GM19239 (cell line): ENCODE measurements around the gene APBA2.
A peak's percentile ranks its signal among the peaks of the same experiment; 100 is the strongest.
"Not testable (repeated sequence)": the region's sequence is repeated elsewhere in the genome, so short reads cannot be mapped to it uniquely, and the experiment has no call there.

Source experiments
- DNase-seq: peaks from one replicate; pipeline ENCODE4 v3.0.0; 2011; ENCODE audit warnings: low spot score; ENCODE audit not compliant: insufficient read length
- FAIRE-seq: peaks from 2 replicates; lab custom pipeline; 2011; peaks lifted over from hg19 to GRCh38; lab: Jason Lieb, UNC

The APBA2 gene

DNA sequence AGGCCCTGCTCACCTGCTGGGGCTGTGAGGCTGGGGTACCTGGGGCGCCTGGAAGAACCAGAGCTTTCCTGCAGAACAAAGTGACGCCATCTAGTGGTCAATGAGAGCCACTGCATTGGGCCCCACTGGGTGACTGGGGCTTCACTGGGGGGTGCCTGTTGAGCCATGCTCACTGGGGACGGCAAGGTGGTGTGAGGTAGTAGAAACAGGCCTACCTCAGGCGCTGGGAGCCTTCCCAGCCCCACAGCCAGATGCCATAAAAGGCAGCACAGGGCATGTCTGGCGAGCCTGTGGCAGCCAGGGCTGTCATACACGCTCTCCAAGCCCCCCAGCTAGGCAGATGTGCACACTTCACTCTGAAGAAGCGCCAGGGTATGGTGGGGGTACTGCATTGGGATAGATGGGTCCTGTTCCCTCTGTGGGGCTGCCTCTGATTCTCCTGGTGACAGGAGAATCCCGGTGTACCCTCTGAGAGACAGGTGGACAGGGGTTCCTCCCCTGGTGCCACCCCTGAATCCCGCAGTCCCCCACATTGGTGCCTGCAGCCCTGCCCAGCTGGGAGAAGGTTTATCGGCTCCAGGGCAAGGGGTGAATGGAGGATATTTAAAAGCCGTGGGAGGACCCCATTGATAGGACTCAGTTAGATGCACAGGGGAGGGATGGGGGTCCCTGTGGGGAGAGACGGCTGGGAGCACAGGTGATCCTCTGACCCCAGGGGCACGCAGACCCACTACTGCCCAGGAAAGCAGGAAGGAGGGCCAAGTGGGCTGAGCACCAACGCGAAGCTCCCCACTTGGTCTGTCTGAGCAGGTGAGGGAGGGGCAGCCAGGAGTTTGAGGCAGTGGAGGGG lies 205.1 kb downstream of the APBA2 start:
- no peak for FAIRE-seq
- no peak for DNase-seq

DNA sequence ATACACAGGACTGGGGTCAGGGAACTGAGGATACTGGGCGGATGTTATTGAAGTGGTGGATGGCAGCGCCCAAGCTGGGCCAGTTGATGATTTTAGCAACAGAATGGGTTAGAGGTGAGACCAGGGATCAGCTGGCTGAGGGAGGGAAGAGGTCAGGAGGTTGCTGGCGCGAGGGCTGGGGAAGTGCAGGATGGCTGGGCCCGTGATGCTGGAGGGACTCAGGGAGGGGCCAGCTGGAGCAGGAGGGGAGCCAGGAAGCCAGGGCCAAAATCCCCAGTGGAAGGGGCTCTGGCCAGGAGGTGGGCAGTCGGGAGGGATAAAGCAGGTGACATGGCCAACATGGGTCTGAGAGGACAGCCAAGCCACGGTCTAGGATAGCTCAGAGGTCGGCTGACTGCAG lies 205.9 kb downstream of the APBA2 start:
- FAIRE-seq (no peak), DNase-seq (no peak)

DNA sequence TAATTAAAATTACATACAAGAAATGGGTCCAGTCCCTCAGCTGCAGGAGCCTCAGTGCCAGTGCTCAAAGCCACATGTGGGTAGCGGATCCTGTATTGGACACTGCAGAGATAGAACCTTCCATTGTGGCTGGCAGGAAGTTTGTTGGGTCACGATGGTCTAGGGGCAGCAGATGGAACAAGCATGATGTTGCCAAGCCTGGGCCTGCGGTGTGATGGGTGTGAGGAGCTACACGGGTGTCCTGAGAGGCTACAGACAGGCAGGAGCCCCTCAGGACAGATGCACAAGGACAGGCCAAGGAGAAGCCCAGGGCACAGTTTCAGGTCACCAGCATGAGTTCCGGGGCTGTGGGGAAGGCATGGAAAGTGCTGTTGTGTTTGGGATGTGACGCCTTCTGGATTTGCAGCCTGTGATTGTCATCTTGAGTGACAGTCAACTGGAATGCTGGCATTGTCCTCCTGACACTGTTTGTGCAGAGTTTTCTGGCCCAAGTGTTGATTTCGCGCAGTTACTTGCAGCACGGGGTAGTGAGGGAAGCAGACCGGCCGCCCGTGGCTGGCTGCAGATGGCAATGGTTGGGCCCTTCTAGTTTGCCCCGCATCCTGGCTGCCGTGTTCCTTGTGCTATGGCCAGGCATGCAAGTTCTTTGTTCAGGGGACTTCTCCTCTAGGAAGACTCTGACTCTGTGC lies 206.7 kb downstream of the APBA2 start:
- DNase-seq (no peak), FAIRE-seq (no peak)

DNA sequence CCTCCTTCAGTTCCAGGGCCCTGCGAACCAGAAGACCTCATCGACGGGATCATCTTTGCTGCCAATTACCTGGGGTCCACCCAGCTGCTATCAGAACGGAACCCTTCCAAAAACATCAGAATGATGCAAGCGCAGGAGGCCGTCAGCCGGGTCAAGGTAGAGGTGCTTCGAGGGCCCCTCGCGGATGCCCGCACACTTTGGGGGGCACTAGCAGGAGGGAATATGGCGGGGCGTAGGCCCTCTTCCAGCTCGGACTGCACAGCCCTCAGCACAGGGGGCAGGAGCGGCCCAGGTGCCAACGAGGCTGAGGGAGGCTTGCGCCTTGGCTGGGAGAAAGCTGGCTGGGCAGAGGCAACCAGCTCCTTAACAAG lies 207.3 kb downstream of the APBA2 start:
- DNase-seq, result no peak
- FAIRE-seq, result no peak

DNA sequence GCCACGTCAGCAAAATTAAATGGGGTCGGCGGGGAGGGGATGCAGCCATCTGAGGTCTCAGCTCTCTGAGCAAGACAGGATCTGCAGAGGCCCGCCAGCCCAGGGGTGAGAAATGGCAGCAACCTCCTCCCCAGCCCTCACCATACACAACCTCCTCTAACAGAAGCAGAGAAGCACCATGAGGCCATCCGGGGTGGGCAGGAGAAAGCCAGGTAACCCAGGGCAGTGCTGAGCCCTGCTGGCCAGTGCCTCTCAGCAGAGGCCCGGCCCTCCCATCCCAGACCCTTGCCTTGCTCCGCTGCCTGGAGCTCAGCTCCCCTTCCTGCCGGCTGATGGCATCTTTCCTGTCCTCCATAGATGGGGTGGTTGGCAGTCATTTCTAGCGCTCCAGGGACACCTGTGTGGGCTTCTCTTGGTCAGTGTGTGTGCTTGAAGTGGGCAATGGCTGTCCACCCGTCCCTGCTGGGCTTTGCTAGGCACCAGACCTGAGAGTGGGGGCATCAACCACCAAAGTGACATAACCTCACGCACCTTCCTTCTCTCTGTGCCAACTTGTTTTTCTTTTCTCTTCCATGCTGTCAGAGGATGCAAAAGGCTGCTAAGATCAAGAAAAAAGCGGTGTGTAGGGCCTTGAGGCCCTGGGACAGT lies 208.0 kb downstream of the APBA2 start:
- FAIRE-seq (no peak), DNase-seq (no peak)

DNA sequence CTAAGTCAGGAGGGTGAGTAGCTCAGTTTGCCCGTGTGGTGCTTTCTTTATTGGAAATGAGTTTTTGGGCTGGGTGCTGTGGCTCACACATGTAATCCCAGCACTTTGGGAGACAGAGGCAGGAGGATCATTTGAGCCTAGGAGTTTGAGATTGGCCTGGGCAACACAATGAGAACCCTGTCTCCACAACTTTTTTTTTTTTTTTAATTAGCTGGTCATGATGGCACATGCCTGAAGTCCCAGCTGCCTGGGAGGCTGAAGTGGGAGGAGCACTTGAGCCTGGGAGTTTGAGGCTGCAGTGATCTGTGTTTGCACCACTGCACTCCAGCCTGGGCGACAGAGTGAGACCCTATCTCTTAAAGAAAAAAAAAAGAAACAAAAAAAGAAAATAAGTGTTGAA lies 208.9 kb downstream of the APBA2 start:
- no peak for FAIRE-seq
- no peak for DNase-seq

DNA sequence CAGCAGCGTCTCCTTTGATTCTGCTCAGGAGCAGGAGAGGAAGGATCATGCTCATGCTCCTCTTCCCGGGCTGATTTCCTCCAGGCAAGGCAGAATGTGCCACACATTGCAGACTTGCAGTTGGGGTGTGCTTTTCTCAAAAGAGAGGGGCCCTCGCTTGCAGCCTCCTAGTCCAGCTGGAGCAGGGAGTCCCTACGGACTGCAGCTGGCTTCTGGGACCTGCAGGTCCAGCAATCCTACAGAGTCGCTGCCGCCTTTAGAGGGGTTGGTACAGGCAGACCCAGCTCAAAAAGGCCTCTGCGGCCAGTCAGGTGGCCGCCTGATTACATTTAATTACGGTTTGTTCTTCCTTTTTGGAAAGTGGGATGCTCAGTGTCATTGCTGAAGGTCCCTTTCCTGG lies 210.0 kb downstream of the APBA2 start:
- DNase-seq, result no peak
- no peak for FAIRE-seq

DNA sequence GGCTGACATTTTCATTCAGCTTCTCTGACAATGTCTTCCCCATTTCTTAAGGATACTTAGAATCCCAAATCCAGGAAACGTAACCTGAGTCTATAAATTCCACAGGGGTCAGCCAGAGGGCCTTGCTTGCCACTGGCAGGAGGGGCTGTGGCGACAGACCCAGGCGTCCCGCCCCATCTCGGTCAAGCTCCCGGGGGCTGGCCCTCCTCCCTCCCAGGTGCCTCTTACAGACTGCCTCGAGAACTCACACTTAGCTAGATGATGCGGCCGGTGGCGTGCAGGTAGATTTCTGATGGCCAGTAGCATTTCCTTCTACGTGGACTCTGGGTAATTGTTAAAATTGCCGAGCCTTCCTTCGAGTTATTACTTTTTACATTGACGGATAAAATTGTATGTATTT lies 211.4 kb downstream of the APBA2 start:
- DNase-seq (no peak), FAIRE-seq (no peak)

DNA sequence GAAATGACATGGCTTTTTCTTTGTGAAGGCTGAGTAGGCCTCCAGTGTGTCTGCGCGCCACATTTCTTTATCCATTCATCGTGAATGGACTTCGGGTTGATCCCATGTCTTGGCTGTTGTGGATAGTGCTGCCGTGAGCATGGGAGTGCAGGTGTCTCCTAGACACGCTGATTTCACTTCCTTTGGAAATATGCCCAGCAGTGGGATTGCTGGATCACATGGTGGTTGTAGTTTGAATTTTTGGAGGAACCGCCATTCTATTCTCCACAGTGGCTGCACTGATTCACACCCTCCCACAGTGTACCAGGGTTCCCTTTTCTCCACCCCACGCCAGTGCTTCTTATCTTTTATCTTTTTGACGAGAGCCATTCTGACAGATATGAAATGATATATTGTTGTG lies 212.2 kb downstream of the APBA2 start:
- no peak for DNase-seq
- FAIRE-seq, result no peak

DNA sequence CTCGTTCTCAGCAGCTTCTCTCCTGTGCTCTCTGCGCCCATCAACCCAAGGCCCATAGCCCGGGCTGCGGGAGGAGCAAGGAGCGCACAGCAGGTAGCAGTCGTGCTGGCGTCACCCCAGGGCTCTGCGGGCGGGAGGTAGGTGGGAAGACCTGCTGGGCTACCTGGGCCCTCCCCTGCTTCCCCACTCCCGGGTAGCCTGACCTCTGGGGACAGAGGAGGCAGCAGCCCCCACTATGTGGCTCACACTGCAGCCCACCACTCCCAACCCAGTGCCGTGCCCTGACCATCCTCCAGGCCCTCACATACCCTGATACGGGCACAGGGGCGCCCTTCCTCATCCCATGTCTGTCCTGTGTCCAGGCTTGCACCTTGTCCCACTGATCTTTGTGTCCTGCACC lies 212.9 kb downstream of the APBA2 start:
- FAIRE-seq, result no peak
- DNase-seq, result no peak

DNA sequence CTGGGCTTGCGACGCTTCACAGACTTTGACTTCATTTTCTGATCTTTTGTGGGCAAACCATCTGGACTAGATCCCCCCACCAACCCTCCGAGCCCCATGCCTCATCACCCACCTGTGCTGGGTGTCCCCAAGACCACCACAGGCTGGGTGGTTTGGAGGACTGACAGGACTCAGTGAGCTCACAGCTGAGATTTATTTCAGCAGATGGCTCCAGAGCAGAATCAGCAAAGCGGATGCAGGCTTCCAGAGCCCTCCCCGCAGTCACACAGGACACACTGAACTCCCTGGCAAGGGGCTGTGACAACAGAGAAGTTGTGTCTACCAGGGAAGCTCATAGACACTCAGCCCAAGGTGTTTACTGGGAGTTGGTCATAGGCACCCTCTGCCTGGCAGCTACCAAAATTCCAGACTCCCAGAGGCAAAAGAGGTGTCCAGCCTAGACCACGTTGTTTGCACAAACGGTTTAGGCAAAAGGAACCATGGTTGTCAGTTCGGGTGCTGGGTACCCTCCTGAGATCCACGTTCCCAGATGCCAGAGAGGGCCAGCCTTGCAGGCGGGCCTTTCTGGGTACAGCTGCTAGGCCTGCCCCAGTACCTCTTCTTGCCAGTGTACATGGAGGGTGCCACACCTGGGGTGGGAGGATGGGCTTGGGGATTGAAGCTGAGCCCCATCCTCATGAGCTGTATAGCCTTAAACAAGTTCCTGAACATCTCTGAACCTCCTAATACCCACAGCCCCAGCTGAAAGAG lies 213.5 kb downstream of the APBA2 start:
- FAIRE-seq, result no peak
- no peak for DNase-seq

DNA sequence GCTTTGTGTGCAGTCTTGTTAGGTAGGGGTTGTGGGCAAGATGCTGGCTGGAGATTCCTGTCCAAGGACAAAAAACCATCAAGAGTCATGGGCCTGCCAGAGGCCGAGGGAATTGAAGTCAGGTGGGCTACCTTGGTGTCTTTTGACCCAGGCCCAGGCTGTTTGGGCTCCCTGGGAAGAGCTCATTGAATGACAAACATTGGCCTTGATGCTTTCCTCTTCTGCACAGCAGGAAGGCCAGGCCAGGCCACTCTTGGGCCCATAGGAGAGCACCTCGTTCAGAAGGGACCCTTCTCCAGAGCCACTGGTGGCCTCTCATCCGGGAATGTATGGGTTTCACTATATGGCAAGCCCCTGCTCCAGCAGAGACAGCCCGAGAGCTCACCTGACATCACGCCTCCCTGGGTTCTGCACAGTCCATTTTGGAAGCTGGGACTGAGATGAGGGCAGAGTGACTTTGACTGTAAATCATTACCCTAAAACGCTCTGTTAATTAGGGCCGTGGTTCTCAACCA lies 214.8 kb downstream of the APBA2 start:
- DNase-seq (no peak), FAIRE-seq (no peak)

DNA sequence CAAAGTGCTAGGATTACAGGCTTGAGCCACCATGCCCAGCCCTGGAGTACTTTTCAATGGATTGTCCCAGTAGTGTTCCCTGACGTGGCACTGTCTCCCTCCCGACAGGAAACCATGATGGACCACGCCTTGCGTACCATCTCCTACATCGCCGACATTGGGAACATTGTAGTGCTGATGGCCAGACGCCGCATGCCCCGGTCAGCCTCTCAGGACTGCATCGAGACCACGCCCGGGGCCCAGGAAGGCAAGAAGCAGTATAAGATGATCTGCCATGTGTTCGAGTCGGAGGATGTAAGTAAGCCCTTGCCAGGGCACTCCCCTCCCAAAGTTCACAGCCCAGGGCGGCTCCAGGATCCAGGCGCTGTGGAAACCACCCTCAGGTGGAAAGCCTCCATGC lies 215.7 kb downstream of the APBA2 start:
- DNase-seq (no peak), FAIRE-seq (no peak)

DNA sequence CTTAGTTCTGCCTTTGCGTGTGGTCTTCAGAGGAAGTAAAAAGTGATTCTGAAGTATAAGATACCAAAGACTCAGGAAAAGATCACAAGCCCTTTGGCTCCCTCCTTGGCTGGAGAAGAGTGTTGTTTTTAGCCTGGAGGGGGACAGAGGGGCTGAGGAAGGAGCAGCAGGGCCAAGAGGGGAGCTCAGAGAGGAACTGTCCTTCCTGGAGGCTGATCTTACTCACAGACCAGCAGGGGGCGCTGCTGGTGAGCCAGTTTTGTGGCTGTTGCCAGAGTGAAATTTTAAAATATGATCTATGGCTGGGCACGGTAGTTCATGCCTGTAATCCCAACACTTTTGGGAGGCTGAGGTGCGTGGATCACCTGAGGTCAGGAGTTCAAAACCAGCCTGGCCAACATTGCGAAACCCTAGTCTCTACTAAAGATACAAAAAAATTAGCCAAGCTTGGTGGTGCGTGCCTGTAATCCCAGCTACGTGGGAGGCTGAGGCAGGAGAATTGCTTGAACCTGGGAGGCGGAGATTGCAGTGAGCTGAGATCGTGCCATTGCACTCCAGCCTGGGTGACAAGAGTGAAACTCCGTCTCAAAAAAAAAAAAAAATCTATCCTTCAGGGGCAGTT lies 216.5 kb downstream of the APBA2 start:
- not testable (repeated sequence) for FAIRE-seq
- DNase-seq, result peak; percentile 65

DNA sequence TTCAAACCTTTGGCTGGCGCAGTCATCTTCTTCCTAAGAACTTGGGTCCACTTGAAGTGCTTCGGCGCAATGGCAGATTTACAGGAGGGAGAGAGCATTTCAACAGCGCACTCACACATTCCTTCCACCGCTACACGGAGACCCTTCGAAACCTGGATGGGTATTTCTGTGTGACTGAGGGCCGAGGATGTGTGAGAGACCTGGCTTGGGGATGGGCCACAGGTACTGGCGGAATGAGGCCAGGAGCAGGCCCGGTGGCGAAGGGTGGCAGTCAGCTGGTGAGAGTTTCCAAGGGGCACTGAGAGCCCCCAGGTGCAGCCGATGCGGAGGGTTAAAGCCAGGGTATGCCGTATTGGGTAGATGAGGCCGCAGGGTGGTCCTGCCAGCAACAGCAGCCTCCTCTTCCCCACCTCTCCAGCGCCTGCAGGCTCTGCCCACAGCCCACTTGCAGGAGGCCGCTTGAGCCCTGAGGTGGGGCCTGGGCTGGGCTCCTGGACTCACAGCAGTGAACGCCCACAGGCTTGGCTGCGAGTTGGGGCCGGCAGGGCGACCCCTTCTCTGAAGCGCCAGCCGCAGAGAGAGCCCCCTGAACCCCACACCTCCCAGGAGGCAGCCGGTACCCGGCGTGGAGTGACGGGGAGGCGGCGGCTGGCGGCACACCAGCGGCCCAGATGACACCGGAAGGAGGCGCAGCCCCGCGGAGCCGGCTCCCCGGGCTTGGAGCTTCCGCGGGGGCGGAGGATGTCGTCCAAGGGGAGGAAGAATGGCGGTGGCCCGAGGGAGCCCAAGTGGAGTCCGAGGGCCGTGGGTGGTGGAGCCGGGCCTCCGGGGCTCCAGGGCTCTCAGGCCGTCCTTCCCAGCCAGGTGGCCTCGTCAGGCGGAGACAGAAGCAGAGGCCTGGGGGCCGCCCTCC lies 217.4 kb downstream of the APBA2 start:
- no peak for FAIRE-seq
- DNase-seq, result no peak

DNA sequence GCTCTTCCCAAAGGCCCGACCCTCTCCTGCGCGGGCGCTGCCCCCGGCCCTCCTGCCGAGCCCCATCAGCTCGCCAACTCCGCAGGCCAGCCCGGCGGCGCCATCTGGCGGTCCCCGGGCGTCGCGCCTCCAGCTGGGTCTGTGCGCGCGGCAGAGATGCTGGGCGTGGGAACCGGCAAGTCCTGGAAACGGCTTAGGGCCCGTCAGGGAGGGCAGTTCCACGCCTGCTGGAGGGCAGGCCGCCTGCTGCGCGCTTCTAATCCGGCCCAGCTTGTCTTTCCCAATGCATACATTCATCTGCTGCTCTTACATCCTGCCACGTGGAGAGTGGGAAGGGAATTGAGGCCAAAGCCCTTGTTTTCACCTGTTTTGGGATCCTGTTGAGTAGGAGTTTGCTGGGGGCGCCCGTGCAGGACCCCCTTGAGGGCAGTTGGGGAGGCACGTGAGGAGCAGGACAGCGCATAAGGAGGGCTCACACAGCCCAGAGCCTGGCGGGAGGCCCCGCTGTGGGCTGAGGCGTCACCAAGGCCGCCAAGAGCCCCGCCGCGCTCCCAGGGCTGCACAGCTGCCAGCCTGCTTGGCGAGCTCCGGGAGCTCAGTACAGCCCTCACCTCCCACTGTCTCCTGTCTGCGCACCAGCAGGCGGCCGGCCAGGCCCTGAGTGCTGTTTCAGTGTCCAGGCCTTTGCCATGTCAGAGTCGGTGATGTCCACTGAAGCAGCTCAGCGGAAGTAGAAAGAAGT lies 218.2 kb downstream of the APBA2 start:
- DNase-seq, result peak; percentile 66
- no peak for FAIRE-seq

DNA sequence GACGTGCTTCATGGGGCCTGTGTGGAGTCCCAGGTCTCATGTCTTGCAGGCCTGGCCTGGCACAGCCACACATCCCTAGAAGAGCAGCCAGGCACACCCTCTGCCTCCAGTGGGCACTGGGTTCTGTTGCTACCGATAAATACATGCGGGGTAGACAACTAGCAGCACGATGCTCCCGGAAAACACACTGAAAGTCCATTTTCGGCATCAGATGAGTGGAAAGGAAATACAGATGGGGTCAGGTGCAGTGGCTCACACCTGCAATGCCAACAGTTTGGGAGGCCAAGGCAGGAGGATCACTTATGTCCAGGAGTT lies 218.7 kb downstream of the APBA2 start:
- no peak for FAIRE-seq
- no peak for DNase-seq

DNA sequence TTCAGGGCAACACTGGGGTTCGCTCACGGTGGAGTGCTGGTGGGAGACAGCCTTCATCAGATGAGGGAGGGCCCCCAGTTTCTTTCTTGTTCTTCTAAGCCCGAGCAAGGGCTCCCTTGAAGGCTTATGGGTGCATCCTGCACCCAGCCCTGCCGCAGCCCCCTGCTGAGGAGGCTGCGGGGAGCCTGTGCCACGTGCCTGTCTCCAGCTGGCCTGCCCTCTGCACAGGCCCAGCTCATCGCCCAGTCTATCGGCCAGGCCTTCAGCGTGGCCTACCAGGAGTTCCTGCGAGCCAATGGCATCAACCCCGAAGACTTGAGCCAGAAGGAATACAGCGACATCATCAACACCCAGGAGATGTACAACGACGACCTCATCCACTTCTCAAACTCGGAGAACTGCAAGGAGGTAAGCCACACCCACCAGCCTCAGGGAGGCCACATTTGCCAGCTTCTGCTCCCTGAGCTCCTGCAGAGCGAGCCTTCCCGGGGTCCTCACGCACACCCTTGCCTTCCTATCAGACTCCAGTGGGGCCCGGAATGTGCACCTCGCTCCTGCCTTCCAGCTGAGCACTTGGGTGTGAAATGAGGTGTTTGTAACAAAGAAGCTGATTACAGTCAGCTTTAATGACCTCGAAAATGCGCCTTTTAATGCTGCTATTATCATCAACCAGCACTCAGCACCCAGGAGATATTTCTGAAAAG lies 219.5 kb downstream of the APBA2 start:
- FAIRE-seq, result no peak
- DNase-seq, result no peak
